HCT116 (cell line): ENCODE results near the gene ZXDC.

Experiments used
- CBX3 ChIP-seq: IDR thresholded peaks from 2 replicates; pipeline ENCODE4 v1.6.1; 2012; ENCODE audit warnings: low read depth
- CEBPB ChIP-seq: IDR thresholded peaks from 2 replicates; pipeline ENCODE4 v1.6.1; 2012; ENCODE audit warnings: low read depth
- EZH2 ChIP-seq: fragments of 200-600 bp; sonication (generic); IDR thresholded peaks from 2 replicates; pipeline ENCODE4 v1.6.1; 2017; ENCODE audit warnings: antibody characterized with exemption, mixed run types
- EZH2phosphoT487 ChIP-seq: fragments of 200-600 bp; IDR thresholded peaks from 2 replicates; pipeline ENCODE4 v1.6.1; 2018; ENCODE audit warnings: antibody characterized with exemption, borderline replicate concordance
- POLR2A ChIP-seq: IDR thresholded peaks from 2 replicates; pipeline ENCODE4 v1.7.0; 2011; ENCODE audit warnings: borderline replicate concordance; ENCODE audit not compliant: insufficient read depth, insufficient read length; ENCODE audit errors: extremely low read depth
- POLR2AphosphoS5 ChIP-seq: IDR thresholded peaks from 2 replicates; pipeline ENCODE4 v1.6.1; 2011; ENCODE audit warnings: mild to moderate bottlenecking, low read depth, low read length, moderate library complexity
- RAD21 ChIP-seq: IDR thresholded peaks from 2 replicates; pipeline ENCODE4 v1.6.1; 2012; ENCODE audit warnings: low read depth, mild to moderate bottlenecking
- SP1 ChIP-seq: IDR thresholded peaks from 2 replicates; pipeline ENCODE4 v1.6.1; 2012; ENCODE audit warnings: low read depth
- TCF7L2 ChIP-seq: IDR thresholded peaks from 2 replicates; pipeline ENCODE4 v1.7.0; 2011; ENCODE audit warnings: borderline replicate concordance, inconsistent platforms; ENCODE audit not compliant: insufficient read depth, insufficient read length; ENCODE audit errors: extremely low read depth
- YY1 ChIP-seq: IDR thresholded peaks from 2 replicates; pipeline ENCODE4 v1.6.1; 2011; ENCODE audit warnings: low read length, low read depth, moderate library complexity, mild to moderate bottlenecking; ENCODE audit not compliant: insufficient replicate concordance; ENCODE audit errors: extremely low read depth
- TF ChIP-seq, protein P1 (sequence below), 3 experiments: fragments of 200-600 bp in 1 of 3; sonication (generic) in 1 of 3; IDR thresholded peaks in 2 of 3; conservative IDR thresholded peaks in 1 of 3; 2 replicates each; pipeline ENCODE4 v1.5.1; 2012 to 2017; ENCODE audit warnings: low read depth in 2 of 3, low read length in 2 of 3, antibody characterized with exemption in 1 of 3, borderline replicate concordance in 1 of 3, control low read depth in 1 of 3, mild to moderate bottlenecking in 1 of 3, mixed read lengths in 1 of 3, mixed run types in 1 of 3, moderate library complexity in 1 of 3; ENCODE audit not compliant: insufficient read depth in 1 of 3
- TF ChIP-seq, protein P2 (sequence below): IDR thresholded peaks from 2 replicates; pipeline ENCODE4 v1.6.1; 2012; ENCODE audit warnings: low read depth
- TF ChIP-seq, protein P3 (sequence below): IDR thresholded peaks from 2 replicates; pipeline ENCODE4 v1.6.1; 2011; ENCODE audit warnings: mild to moderate bottlenecking, low read length, moderate library complexity; ENCODE audit not compliant: insufficient replicate concordance; ENCODE audit errors: extremely low read depth

DNA sequence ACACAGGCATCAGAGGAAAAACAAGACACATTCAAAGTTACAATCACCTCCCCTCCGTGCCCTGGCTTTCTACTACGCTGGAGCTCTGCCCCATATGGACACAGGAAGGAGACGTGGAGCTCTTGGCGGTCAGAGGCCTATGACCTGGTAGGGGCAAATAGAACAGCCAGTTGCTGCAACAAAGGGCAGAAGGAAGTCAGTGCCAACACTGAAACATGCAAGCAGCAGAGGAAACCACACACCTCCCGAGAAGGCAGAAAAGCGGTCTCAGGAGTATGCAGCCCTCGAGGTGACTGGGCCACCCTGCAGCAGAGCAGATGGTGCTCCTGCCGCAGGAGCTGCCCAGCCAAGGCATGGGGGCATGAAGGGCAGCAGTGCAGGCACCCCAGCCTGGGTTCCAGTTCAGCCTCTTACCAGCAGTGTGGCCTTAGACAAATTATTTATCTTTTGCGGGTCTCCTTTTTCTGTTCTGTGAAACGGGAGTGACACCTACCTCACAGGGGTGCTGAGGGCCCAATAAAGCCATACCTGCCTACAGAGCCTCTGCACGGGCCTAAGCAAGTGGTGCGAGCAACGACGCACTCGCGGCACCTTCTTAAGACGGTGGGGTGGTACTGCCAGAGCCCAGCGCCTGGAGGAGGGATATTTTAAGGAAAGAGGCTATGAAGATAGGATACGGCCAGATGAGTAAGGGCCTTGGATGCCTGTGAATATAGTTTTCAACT is 8.6 kb downstream of the ZXDC start:
- TF ChIP-seq, protein P1, sequence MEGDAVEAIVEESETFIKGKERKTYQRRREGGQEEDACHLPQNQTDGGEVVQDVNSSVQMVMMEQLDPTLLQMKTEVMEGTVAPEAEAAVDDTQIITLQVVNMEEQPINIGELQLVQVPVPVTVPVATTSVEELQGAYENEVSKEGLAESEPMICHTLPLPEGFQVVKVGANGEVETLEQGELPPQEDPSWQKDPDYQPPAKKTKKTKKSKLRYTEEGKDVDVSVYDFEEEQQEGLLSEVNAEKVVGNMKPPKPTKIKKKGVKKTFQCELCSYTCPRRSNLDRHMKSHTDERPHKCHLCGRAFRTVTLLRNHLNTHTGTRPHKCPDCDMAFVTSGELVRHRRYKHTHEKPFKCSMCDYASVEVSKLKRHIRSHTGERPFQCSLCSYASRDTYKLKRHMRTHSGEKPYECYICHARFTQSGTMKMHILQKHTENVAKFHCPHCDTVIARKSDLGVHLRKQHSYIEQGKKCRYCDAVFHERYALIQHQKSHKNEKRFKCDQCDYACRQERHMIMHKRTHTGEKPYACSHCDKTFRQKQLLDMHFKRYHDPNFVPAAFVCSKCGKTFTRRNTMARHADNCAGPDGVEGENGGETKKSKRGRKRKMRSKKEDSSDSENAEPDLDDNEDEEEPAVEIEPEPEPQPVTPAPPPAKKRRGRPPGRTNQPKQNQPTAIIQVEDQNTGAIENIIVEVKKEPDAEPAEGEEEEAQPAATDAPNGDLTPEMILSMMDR (IDR thresholded peaks at IDR 0.05 in 2 of 3, conservative IDR thresholded peaks at IDR 0.05 in 1 of 3; ENCODE audit: borderline replicate concordance in 1 of 3, insufficient read depth in 1 of 3, low read depth in 2 of 3, low read length in 2 of 3), result no peak
- TF ChIP-seq POLR2A (no peak), EZH2 (no peak), EZH2phosphoT487 (no peak), CEBPB (no peak), CBX3 (no peak), POLR2AphosphoS5 (no peak), TCF7L2 (no peak), YY1 (no peak), SP1 (no peak), RAD21 (no peak)
- TF ChIP-seq, protein P2, sequence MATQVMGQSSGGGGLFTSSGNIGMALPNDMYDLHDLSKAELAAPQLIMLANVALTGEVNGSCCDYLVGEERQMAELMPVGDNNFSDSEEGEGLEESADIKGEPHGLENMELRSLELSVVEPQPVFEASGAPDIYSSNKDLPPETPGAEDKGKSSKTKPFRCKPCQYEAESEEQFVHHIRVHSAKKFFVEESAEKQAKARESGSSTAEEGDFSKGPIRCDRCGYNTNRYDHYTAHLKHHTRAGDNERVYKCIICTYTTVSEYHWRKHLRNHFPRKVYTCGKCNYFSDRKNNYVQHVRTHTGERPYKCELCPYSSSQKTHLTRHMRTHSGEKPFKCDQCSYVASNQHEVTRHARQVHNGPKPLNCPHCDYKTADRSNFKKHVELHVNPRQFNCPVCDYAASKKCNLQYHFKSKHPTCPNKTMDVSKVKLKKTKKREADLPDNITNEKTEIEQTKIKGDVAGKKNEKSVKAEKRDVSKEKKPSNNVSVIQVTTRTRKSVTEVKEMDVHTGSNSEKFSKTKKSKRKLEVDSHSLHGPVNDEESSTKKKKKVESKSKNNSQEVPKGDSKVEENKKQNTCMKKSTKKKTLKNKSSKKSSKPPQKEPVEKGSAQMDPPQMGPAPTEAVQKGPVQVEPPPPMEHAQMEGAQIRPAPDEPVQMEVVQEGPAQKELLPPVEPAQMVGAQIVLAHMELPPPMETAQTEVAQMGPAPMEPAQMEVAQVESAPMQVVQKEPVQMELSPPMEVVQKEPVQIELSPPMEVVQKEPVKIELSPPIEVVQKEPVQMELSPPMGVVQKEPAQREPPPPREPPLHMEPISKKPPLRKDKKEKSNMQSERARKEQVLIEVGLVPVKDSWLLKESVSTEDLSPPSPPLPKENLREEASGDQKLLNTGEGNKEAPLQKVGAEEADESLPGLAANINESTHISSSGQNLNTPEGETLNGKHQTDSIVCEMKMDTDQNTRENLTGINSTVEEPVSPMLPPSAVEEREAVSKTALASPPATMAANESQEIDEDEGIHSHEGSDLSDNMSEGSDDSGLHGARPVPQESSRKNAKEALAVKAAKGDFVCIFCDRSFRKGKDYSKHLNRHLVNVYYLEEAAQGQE, result no peak
- TF ChIP-seq, protein P3, sequence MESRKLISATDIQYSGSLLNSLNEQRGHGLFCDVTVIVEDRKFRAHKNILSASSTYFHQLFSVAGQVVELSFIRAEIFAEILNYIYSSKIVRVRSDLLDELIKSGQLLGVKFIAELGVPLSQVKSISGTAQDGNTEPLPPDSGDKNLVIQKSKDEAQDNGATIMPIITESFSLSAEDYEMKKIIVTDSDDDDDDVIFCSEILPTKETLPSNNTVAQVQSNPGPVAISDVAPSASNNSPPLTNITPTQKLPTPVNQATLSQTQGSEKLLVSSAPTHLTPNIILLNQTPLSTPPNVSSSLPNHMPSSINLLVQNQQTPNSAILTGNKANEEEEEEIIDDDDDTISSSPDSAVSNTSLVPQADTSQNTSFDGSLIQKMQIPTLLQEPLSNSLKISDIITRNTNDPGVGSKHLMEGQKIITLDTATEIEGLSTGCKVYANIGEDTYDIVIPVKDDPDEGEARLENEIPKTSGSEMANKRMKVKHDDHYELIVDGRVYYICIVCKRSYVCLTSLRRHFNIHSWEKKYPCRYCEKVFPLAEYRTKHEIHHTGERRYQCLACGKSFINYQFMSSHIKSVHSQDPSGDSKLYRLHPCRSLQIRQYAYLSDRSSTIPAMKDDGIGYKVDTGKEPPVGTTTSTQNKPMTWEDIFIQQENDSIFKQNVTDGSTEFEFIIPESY, result no peak
